GM12878 (cell line): Measurements from ENCODE around the gene C20orf144. TPM values are rescaled to one million over a fixed set of nuclear protein-coding genes. Genes with fewer than 3 reads are reported as not detected.

Experiments
- BMI1 ChIP-seq: fragments of 450-650 bp; IDR thresholded peaks from 2 replicates; pipeline ENCODE4 v1.6.1; 2016; ENCODE audit warnings: mild to moderate bottlenecking, moderate library complexity, borderline replicate concordance
- CHD2 ChIP-seq: IDR thresholded peaks from 2 replicates; pipeline ENCODE4 v1.6.1; 2011; ENCODE audit warnings: low read depth, low read length, improper control_type of control experiment, borderline replicate concordance
- EED ChIP-seq: sonication (generic); IDR thresholded peaks from 2 replicates; pipeline ENCODE4 v1.6.1; 2016; ENCODE audit warnings: antibody characterized with exemption, low read depth
- FOS ChIP-seq: IDR thresholded peaks from 3 replicates; pipeline ENCODE4 v1.6.1; 2011; ENCODE audit warnings: borderline replicate concordance; ENCODE audit not compliant: insufficient read length; ENCODE audit errors: extremely low read depth
- HSF1 ChIP-seq: fragments of 150-350 bp; IDR thresholded peaks from 2 replicates; pipeline ENCODE4 v1.6.1; 2014; ENCODE audit warnings: mild to moderate bottlenecking, low read depth, low read length
- KAT2A ChIP-seq: conservative IDR thresholded peaks from 2 replicates; pipeline ENCODE4 v1.6.1; 2011; ENCODE audit warnings: low read depth, low read length; ENCODE audit not compliant: control insufficient read depth
- KDM1A ChIP-seq: fragments of 200-600 bp; sonication (generic); IDR thresholded peaks from 2 replicates; pipeline ENCODE4 v1.6.1; 2016; ENCODE audit warnings: borderline replicate concordance
- NBN ChIP-seq: fragments of 450-650 bp; IDR thresholded peaks from 2 replicates; pipeline ENCODE4 v1.6.1; 2016
- NFYB ChIP-seq: IDR thresholded peaks from 2 replicates; pipeline ENCODE4 v1.6.1; 2011; ENCODE audit warnings: low read depth, mild to moderate bottlenecking, low read length, improper control_type of control experiment, moderate library complexity; ENCODE audit not compliant: insufficient read depth
- PML ChIP-seq: IDR thresholded peaks from 2 replicates; pipeline ENCODE4 v1.6.1; 2012; ENCODE audit warnings: low read length, inconsistent platforms
- RELB ChIP-seq: fragments of 450-650 bp; IDR thresholded peaks from 2 replicates; pipeline ENCODE4 v1.6.1; 2017; ENCODE audit warnings: low read depth, mild to moderate bottlenecking, moderate library complexity
- TBL1XR1 ChIP-seq: IDR thresholded peaks from 2 replicates; pipeline ENCODE4 v1.6.1; 2012; ENCODE audit warnings: low read depth, low read length, improper control_type of control experiment
- YY1 ChIP-seq: IDR thresholded peaks from 2 replicates; pipeline ENCODE4 v1.6.1; 2011; ENCODE audit warnings: low read depth, mild to moderate bottlenecking, low read length
- ZBTB40 ChIP-seq: fragments of 450-650 bp; IDR thresholded peaks from 2 replicates; pipeline ENCODE4 v1.6.1; 2016; ENCODE audit warnings: mild to moderate bottlenecking, moderate library complexity, borderline replicate concordance
- ZNF274 ChIP-seq: IDR thresholded peaks from one replicate; pipeline ENCODE4 v1.8.0; 2011; ENCODE audit not compliant: insufficient read length, insufficient read depth
- polyA plus RNA-seq, 11 experiments: library from polyadenylated mRNA; depleted of rRNA in 4 of 11; unstranded in 6 of 11; stranded (reverse) in 5 of 11; fragments of >200 nt; fragmentation: Nextera tagmentation in 4 of 11; fragmentation: Illumina TruSeq in 1 of 11; extraction: Ambion mirVana in 4 of 11; extraction: Trizol in 1 of 11; gene quantifications; 1 replicate in 1 of 11; 2 replicates in 10 of 11; pipeline versions ENCODE4 v1.2.1 to v1.2.3, GENCODE V29; 2011 to 2016; ENCODE audit warnings: inconsistent platforms in 2 of 11, missing spikeins in 2 of 11, low read depth in 1 of 11
- total RNA-seq, 4 experiments: library from RNA; depleted of rRNA in 3 of 4; stranded (reverse); fragments of >200 nt in 3 of 4; fragmentation: Illumina TruSeq in 1 of 4; extraction: Trizol in 1 of 4; gene quantifications; 2 replicates each; pipeline versions ENCODE4 v1.2.1 to v1.2.3, GENCODE V29; 2013 to 2021
- TF ChIP-seq, protein P1 (sequence below): fragments of 150-350 bp; IDR thresholded peaks from 2 replicates; pipeline ENCODE4 v1.6.1; 2016; ENCODE audit warnings: low read depth, low read length

The C20orf144 gene
- total and polyA plus RNA-seq, 10 of the 15 experiments (the other 5 are each of a cell fraction or from before 2014, with no cell fraction given): 0.04 to 0.62 (median 0.23) TPM; not detected in 2

DNA sequence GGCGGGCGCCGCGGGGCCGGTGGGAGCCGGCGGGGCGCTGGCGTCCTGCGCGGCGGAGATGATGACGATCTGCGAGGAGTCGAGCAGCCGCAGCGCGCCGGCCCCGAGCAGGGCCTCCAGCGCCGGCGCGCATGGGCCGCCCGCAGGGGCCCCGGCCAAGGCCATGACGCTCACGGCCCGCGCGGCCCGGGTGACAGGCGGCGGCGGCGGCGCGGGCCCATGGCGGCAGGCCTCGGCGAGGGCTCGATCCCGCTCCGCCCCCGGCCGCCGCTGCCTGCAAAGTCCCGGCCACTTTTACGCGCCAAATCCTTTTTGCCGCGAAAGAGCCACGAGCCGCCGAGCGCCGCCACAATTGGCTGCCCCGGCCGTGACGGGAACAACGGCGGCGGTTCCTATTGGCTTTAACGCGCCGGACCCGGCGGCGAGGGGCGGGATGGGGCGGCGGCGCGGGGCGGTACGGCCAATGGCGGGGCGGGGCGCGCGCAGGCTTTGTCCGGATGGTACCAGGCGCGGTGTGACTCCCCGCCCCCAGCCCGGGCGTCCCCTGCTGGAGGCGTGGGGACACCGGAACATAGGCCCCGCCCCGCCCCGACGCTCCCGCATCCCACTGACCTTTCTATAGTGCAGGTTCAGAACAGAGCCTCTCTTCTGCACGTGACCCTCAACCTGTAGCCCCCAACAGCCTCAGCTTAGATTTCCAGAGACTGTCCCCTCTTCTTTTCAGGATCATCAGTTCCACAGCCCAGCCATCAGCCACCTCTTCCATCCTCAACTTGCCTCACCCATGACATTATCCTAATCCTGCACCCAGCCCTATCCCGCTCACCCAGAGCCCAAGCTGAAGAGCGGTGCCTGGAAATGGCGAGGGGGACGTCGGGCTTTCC, 24.2 kb downstream of the C20orf144 start, which contains the start of gene E2F1 (continued):
- TF ChIP-seq PML: no peak
- 0 out of 2 replicates have a peak, but pooled peaks have one; percentile 19 for TF ChIP-seq NBN
- no peak for TF ChIP-seq ZBTB40
- peak; percentile 79; the same call in 1 of the 2 replicates for TF ChIP-seq CHD2
- TF ChIP-seq BMI1: no peak
- no peak for TF ChIP-seq KDM1A
- 0 out of 2 replicates have a peak, but pooled peaks have one; percentile 17 for TF ChIP-seq EED
- TF ChIP-seq RELB: no peak
- TF ChIP-seq, protein P1, sequence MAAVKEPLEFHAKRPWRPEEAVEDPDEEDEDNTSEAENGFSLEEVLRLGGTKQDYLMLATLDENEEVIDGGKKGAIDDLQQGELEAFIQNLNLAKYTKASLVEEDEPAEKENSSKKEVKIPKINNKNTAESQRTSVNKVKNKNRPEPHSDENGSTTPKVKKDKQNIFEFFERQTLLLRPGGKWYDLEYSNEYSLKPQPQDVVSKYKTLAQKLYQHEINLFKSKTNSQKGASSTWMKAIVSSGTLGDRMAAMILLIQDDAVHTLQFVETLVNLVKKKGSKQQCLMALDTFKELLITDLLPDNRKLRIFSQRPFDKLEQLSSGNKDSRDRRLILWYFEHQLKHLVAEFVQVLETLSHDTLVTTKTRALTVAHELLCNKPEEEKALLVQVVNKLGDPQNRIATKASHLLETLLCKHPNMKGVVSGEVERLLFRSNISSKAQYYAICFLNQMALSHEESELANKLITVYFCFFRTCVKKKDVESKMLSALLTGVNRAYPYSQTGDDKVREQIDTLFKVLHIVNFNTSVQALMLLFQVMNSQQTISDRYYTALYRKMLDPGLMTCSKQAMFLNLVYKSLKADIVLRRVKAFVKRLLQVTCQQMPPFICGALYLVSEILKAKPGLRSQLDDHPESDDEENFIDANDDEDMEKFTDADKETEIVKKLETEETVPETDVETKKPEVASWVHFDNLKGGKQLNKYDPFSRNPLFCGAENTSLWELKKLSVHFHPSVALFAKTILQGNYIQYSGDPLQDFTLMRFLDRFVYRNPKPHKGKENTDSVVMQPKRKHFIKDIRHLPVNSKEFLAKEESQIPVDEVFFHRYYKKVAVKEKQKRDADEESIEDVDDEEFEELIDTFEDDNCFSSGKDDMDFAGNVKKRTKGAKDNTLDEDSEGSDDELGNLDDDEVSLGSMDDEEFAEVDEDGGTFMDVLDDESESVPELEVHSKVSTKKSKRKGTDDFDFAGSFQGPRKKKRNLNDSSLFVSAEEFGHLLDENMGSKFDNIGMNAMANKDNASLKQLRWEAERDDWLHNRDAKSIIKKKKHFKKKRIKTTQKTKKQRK: peak; percentile 23; the same call in 1 of the 2 replicates
- TF ChIP-seq YY1: peak; percentile 42; the same call in 1 of the 2 replicates
- no peak for TF ChIP-seq HSF1
- TF ChIP-seq TBL1XR1: no peak
- no peak for TF ChIP-seq ZNF274
- no peak for TF ChIP-seq KAT2A
- TF ChIP-seq FOS: peak; percentile 36
- TF ChIP-seq NFYB: peak; percentile 80; the same call in 1 of the 2 replicates
